CD8-positive, alpha-beta memory T cell (primary cell): ENCODE measurements around the gene TMPRSS3. TPM values are rescaled to one million over a fixed set of nuclear protein-coding genes. Genes with fewer than 3 reads are reported as not detected.

Source experiments
- CTCF ChIA-PET: fragments of 350-600 bp; sonication (Branson Sonifier 250); formaldehyde crosslinking; loops from one replicate; lab custom pipeline; 2021; ENCODE audit warnings: antibody characterized with exemption; lab: Charles Lee
- POLR2A ChIA-PET: fragments of 350-600 bp; sonication (Branson Sonifier 250); formaldehyde crosslinking; loops from one replicate; lab custom pipeline; 2021; ENCODE audit warnings: antibody characterized with exemption; lab: Charles Lee
- DNase-seq, 5 donors: peaks; one replicate each; pipeline versions ENCODE4 v3.0.0 to v3.0.0-alpha.2; 2020 to 2022; ENCODE audit warnings: mixed read lengths in 1 of 5
- H3K27ac ChIP-seq: one replicate; pipeline ENCODE4 v1.7.0; 2013; ENCODE audit warnings: low read depth, mild to moderate bottlenecking, low read length, moderate library complexity
- H3K27me3 ChIP-seq: 2 replicates; pipeline ENCODE4 v1.7.0; 2013; ENCODE audit warnings: low read length, mild to moderate bottlenecking; ENCODE audit not compliant: insufficient read depth, poor library complexity, severe bottlenecking
- H3K36me3 ChIP-seq: 2 replicates; pipeline ENCODE4 v1.7.0; 2013; ENCODE audit warnings: mild to moderate bottlenecking, low read length, moderate library complexity; ENCODE audit not compliant: insufficient read depth
- H3K4me1 ChIP-seq: 2 replicates; pipeline ENCODE4 v1.7.0; 2013; ENCODE audit warnings: mild to moderate bottlenecking, low read length, moderate library complexity; ENCODE audit not compliant: insufficient read depth
- H3K4me3 ChIP-seq: 2 replicates; pipeline ENCODE4 v1.7.0; 2013; ENCODE audit warnings: mild to moderate bottlenecking, low read length
- H3K9me3 ChIP-seq: 2 replicates; pipeline ENCODE4 v1.7.0; 2013; ENCODE audit warnings: mild to moderate bottlenecking, low read length
- H3K27ac Mint-ChIP-seq, 8 donors: one replicate each; pipeline ENCODE4 v1.8.0; 2020 to 2021; ENCODE audit warnings: mixed read lengths in 8 of 8, mild to moderate bottlenecking in 6 of 8, inconsistent platforms in 3 of 8, moderate library complexity in 3 of 8
- H3K27me3 Mint-ChIP-seq, 2 donors: one replicate each; pipeline ENCODE4 v1.8.0; 2020 to 2021; ENCODE audit warnings: mixed read lengths in 2 of 2, mild to moderate bottlenecking in 1 of 2, moderate library complexity in 1 of 2
- H3K36me3 Mint-ChIP-seq, 3 donors: one replicate each; pipeline ENCODE4 v1.8.0; 2020 to 2021; ENCODE audit warnings: mixed read lengths in 3 of 3, inconsistent platforms in 1 of 3, mild to moderate bottlenecking in 1 of 3
- H3K4me1 Mint-ChIP-seq, 3 donors: one replicate each; pipeline ENCODE4 v1.8.0; 2020 to 2021; ENCODE audit warnings: mixed read lengths in 3 of 3, inconsistent platforms in 1 of 3, mild to moderate bottlenecking in 1 of 3
- H3K4me3 Mint-ChIP-seq, 7 donors: one replicate each; pipeline ENCODE4 v1.8.0; 2020 to 2021; ENCODE audit warnings: mixed read lengths in 7 of 7, mild to moderate bottlenecking in 6 of 7, moderate library complexity in 4 of 7, inconsistent platforms in 2 of 7
- H3K9me3 Mint-ChIP-seq, 5 donors: one replicate each; pipeline ENCODE4 v1.8.0; 2020 to 2022; ENCODE audit warnings: mixed read lengths in 5 of 5, mild to moderate bottlenecking in 3 of 5, moderate library complexity in 2 of 5, inconsistent platforms in 1 of 5
- polyA plus RNA-seq: library from polyadenylated mRNA; unstranded; fragments of 300-500 nt; fragmentation: Illumina TruSeq; gene quantifications from one replicate; pipeline ENCODE4 v1.2.3, GENCODE V29; 2021
- total RNA-seq, 2 experiments: library from RNA; stranded (reverse); gene quantifications; one replicate each; pipeline ENCODE4 v1.2.3, GENCODE V29; 2021

TMPRSS3 gene
- total and polyA plus RNA-seq, 3 experiments from 2014 or later: 2.0 to 20.4 (median 19.6) TPM

GRCh38 chr21:42367367-42368165 lies 28.3 kb downstream of the TMPRSS3 start:
- Histone ChIP-seq H3K4me1 (peaks cover 4% of the 10 kb centered on the region), H3K4me3 (no peak overlapping the region), H3K27me3 (no peaks in the 10 kb centered on the region), H3K36me3 (no peaks in the 10 kb centered on the region), H3K27ac (no peak overlapping the region), H3K9me3 (no peaks in the 10 kb centered on the region)
- peak overlapping the region in 3 of 8 donors; percentile 46 to 51 (median 51) for H3K27ac Mint-ChIP-seq
- H3K27me3 Mint-ChIP-seq: peaks cover 0 to 4% of the 10 kb centered on the region in 2 donors
- no peaks in the 10 kb centered on the region for H3K36me3 Mint-ChIP-seq
- no peak overlapping the region for H3K4me3 Mint-ChIP-seq
- POLR2A ChIA-PET: no interaction called here
- DNase-seq: no peak
- CTCF ChIA-PET: interaction anchor here (0.7 to 1.2 kb wide), 3 partner anchors 56 to 91 kb away, joined by 3 read pairs; no protein-coding TSS in a partner anchor
- H3K9me3 Mint-ChIP-seq: no peaks in the 10 kb centered on the region
- H3K4me1 Mint-ChIP-seq: peaks cover 4 to 7% (median 5%) of the 10 kb centered on the region in 3 donors

GRCh38 chr21:42366292-42367010 lies 29.4 kb downstream of the TMPRSS3 start, which contains the start of gene TFF1:
TFF1 (minus strand) TSS chr21:42366535; CDS start chr21:42366495, 40 bp downstream.
- POLR2A ChIA-PET: no interaction called here

GRCh38 chr21:42365770-42366169 lies 30.1 kb downstream of the TMPRSS3 start:
- ChIA-PET POLR2A (no interaction called here), CTCF (no interaction called here)

More at GRCh38 chr21:42366292-42367010, 29.4 kb downstream of the TMPRSS3 start, which contains the start of gene TFF1:
- peak within 1 kb of the TSS in 2 of 8 donors; percentile 51 for H3K27ac Mint-ChIP-seq
- peaks cover 4 to 7% (median 5%) of the 10 kb centered on the region in 3 donors for H3K4me1 Mint-ChIP-seq
- H3K4me1 ChIP-seq: peaks cover 4% of the 10 kb centered on the region
- CTCF ChIA-PET: interaction anchor here (0.7 kb wide), 1 partner anchor 55 kb away, joined by 3 read pairs; no protein-coding TSS in a partner anchor
- H3K36me3 ChIP-seq: no peaks in the 10 kb centered on the region
- DNase-seq: no peak
- H3K27me3 Mint-ChIP-seq: peaks cover 4 to 7% of the 10 kb centered on the region in 2 donors
- peak within 1 kb of the TSS in 1 of 7 donors; percentile 65 for H3K4me3 Mint-ChIP-seq
- H3K9me3 ChIP-seq: no peaks in the 10 kb centered on the region
- no peak within 1 kb of the TSS for H3K27ac ChIP-seq
- H3K27me3 ChIP-seq: no peaks in the 10 kb centered on the region
- H3K9me3 Mint-ChIP-seq: no peaks in the 10 kb centered on the region
- H3K36me3 Mint-ChIP-seq: no peaks in the 10 kb centered on the region
- no peak within 1 kb of the TSS for H3K4me3 ChIP-seq

GRCh38 chr21:42364304-42364865 lies 31.5 kb downstream of the TMPRSS3 start:
- CTCF ChIA-PET: interaction anchor here (0.6 kb wide), 1 partner anchor 68 kb away, joined by 3 read pairs; no protein-coding TSS in a partner anchor
- Histone ChIP-seq H3K27ac (no peak overlapping the region), H3K27me3 (no peaks in the 10 kb centered on the region), H3K4me3 (no peak overlapping the region), H3K36me3 (no peaks in the 10 kb centered on the region), H3K4me1 (peaks cover 4% of the 10 kb centered on the region), H3K9me3 (no peaks in the 10 kb centered on the region)
- no peak for DNase-seq
- Mint-ChIP-seq H3K4me3 (peak overlapping the region in 1 of 7 donors; percentile 18), H3K27me3 (peaks cover 4 to 7% of the 10 kb centered on the region in 2 donors), H3K9me3 (no peaks in the 10 kb centered on the region), H3K4me1 (peaks cover 4 to 7% (median 5%) of the 10 kb centered on the region in 3 donors), H3K36me3 (no peaks in the 10 kb centered on the region), H3K27ac (no peak overlapping the region)
- POLR2A ChIA-PET: no interaction called here

More at GRCh38 chr21:42365770-42366169, 30.1 kb downstream of the TMPRSS3 start:
- Mint-ChIP-seq H3K27me3 (peaks cover 4 to 7% of the 10 kb centered on the region in 2 donors), H3K36me3 (no peaks in the 10 kb centered on the region), H3K9me3 (no peaks in the 10 kb centered on the region), H3K4me1 (peaks cover 4 to 7% (median 5%) of the 10 kb centered on the region in 3 donors), H3K4me3 (peak overlapping the region in 1 of 7 donors; percentile 65), H3K27ac (no peak overlapping the region)
- no peak overlapping the region for H3K4me3 ChIP-seq
- no peak overlapping the region for H3K27ac ChIP-seq
- no peak for DNase-seq
- H3K4me1 ChIP-seq: peaks cover 4% of the 10 kb centered on the region
- no peaks in the 10 kb centered on the region for H3K9me3 ChIP-seq
- H3K27me3 ChIP-seq: no peaks in the 10 kb centered on the region
- H3K36me3 ChIP-seq: no peaks in the 10 kb centered on the region

- H3K27ac Mint-ChIP-seq: no peak overlapping the region
- H3K4me1 Mint-ChIP-seq: peaks cover 4 to 7% (median 4%) of the 10 kb centered on the region in 3 donors
- Histone ChIP-seq H3K27me3 (no peaks in the 10 kb centered on the region), H3K27ac (no peak overlapping the region), H3K4me3 (no peak overlapping the region), H3K4me1 (peaks cover 4% of the 10 kb centered on the region), H3K9me3 (no peaks in the 10 kb centered on the region), H3K36me3 (no peaks in the 10 kb centered on the region)
- H3K27me3 Mint-ChIP-seq: peaks cover 4 to 11% of the 10 kb centered on the region in 2 donors
- DNase-seq: no peak
- ChIA-PET CTCF (interaction anchor here (0.9 kb wide), 1 partner anchor 217 kb away, joined by 3 read pairs; no protein-coding TSS in a partner anchor), POLR2A (no interaction called here)
- H3K36me3 Mint-ChIP-seq: no peaks in the 10 kb centered on the region
- no peak overlapping the region for H3K4me3 Mint-ChIP-seq
- peaks cover 0 to 2% (median 0%) of the 10 kb centered on the region in 5 donors for H3K9me3 Mint-ChIP-seq
These were observed 32.5 kb downstream of the TMPRSS3 start for GRCh38 chr21:42363312-42363711.

GRCh38 chr21:42362700-42363099 lies 33.2 kb downstream of the TMPRSS3 start:
- no peak overlapping the region for H3K27ac Mint-ChIP-seq
- no peak for DNase-seq
- Histone ChIP-seq H3K36me3 (no peaks in the 10 kb centered on the region), H3K4me3 (no peak overlapping the region), H3K4me1 (peaks cover 4% of the 10 kb centered on the region), H3K27me3 (no peaks in the 10 kb centered on the region), H3K9me3 (no peaks in the 10 kb centered on the region), H3K27ac (no peak overlapping the region)
- H3K27me3 Mint-ChIP-seq: peaks cover 4 to 11% of the 10 kb centered on the region in 2 donors
- peaks cover 0 to 2% (median 0%) of the 10 kb centered on the region in 5 donors for H3K9me3 Mint-ChIP-seq
- H3K4me1 Mint-ChIP-seq: peaks cover 4 to 7% (median 4%) of the 10 kb centered on the region in 3 donors
- CTCF ChIA-PET: interaction anchor here (0.9 kb wide), 1 partner anchor 217 kb away, joined by 3 read pairs; no protein-coding TSS in a partner anchor
- POLR2A ChIA-PET: no interaction called here
- no peaks in the 10 kb centered on the region for H3K36me3 Mint-ChIP-seq
- H3K4me3 Mint-ChIP-seq: no peak overlapping the region

GRCh38 chr21:42362198-42362597 lies 33.7 kb downstream of the TMPRSS3 start:
- CTCF ChIA-PET: no interaction called here
- POLR2A ChIA-PET: no interaction called here
- peaks cover 4 to 7% (median 4%) of the 10 kb centered on the region in 3 donors for H3K4me1 Mint-ChIP-seq

More at GRCh38 chr21:42362198-42362597, 33.7 kb downstream of the TMPRSS3 start:
- H3K27me3 Mint-ChIP-seq: peaks cover 4 to 14% of the 10 kb centered on the region in 2 donors
- Histone ChIP-seq H3K4me3 (no peak overlapping the region), H3K27ac (no peak overlapping the region), H3K9me3 (no peaks in the 10 kb centered on the region), H3K36me3 (no peaks in the 10 kb centered on the region), H3K27me3 (no peaks in the 10 kb centered on the region), H3K4me1 (peaks cover 4% of the 10 kb centered on the region)
- H3K4me3 Mint-ChIP-seq: no peak overlapping the region
- peaks cover 0 to 2% (median 0%) of the 10 kb centered on the region in 5 donors for H3K9me3 Mint-ChIP-seq
- no peaks in the 10 kb centered on the region for H3K36me3 Mint-ChIP-seq
- no peak for DNase-seq
- H3K27ac Mint-ChIP-seq: no peak overlapping the region
